Activated CD8-positive, alpha-beta T cell treated with anti-CD3 and anti-CD28 coated beads for 36 hours (primary cell): Measurements from ENCODE around the gene UBE2O. TPM values are rescaled to one million over a fixed set of nuclear protein-coding genes. Genes with fewer than 3 reads are reported as not detected.
A peak's percentile ranks its signal among the peaks of the same experiment; 100 is the strongest.

Experiments used
- ATAC-seq: fragments of 200-7000 bp; cut with Tn5 transposase; one replicate; pipeline ENCODE4 v1.10.0; 2021; ENCODE audit warnings: mild to moderate bottlenecking, moderate library complexity
- CTCF ChIA-PET: fragments of 350-600 bp; sonication (Branson Sonifier 250); formaldehyde crosslinking; loops from one replicate; lab custom pipeline; 2021; ENCODE audit warnings: antibody characterized with exemption; lab: Charles Lee
- POLR2A ChIA-PET: fragments of 350-600 bp; sonication (Branson Sonifier 250); formaldehyde crosslinking; loops from one replicate; lab custom pipeline; 2021; ENCODE audit warnings: antibody characterized with exemption; lab: Charles Lee
- DNase-seq: peaks from one replicate; pipeline ENCODE4 v3.0.0-alpha.2; 2020
- H3K27ac Mint-ChIP-seq: one replicate; pipeline ENCODE4 v1.8.0; 2021; ENCODE audit warnings: mild to moderate bottlenecking, mixed read lengths
- H3K27me3 Mint-ChIP-seq: one replicate; pipeline ENCODE4 v1.8.0; 2021; ENCODE audit warnings: mixed read lengths
- H3K36me3 Mint-ChIP-seq: one replicate; pipeline ENCODE4 v1.8.0; 2021; ENCODE audit warnings: low read depth, mixed read lengths
- H3K4me1 Mint-ChIP-seq: one replicate; pipeline ENCODE4 v1.8.0; 2021; ENCODE audit warnings: low read depth, mixed read lengths
- H3K4me3 Mint-ChIP-seq: one replicate; pipeline ENCODE4 v1.8.0; 2021; ENCODE audit warnings: mild to moderate bottlenecking, moderate library complexity, mixed read lengths
- H3K9me3 Mint-ChIP-seq: one replicate; pipeline ENCODE4 v1.8.0; 2021; ENCODE audit warnings: mixed read lengths
- intact Hi-C: fragments of 100-400 bp; cut with micrococcal nuclease; formaldehyde crosslinking; loops from one replicate; pipeline ENCODE4 v1.10.0; 2022
- total RNA-seq, 2 experiments: library from RNA; stranded (reverse); gene quantifications; one replicate each; pipeline ENCODE4 v1.2.3, GENCODE V29; 2021
- TF ChIP-seq, protein P1 (sequence below): fragments of 200-600 bp; IDR thresholded peaks from one replicate; pipeline ENCODE4 v1.8.0; 2022; ENCODE audit warnings: antibody characterized with exemption, mild to moderate bottlenecking

The UBE2O gene
- total RNA-seq, 2 experiments from 2014 or later = 36.8 to 39.5 TPM

DNA sequence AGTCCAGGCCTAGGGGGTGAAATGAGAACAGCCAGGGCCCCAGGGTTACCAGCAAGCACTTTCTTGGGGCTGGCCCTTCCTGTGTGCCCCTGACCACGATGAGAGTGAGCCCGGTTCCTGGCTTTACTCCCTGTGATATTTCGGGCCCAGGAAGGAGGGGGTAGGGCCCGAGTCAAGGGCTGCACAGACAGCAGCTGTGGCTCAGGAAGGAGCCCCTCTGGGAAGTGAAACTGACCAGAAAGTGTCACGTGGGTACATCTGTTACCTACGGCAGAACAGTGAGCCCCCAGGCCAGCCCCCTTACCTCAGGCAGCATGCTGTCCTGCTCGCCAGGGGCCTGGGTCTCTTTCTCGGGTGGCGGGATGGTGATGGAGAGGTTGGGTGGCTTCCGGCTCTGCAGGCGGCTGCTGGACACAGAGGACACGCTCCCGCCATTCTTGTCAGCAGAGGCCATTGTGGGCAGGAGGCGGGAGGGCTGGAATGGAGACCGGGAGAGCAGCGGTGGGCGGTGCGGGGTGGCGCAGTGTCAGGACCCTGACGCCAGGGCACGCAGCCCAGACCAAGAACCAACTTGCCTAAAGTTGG lies 28.2 kb upstream of the UBE2O start:
- ChIA-PET CTCF (interaction anchor here (1.0 to 1.9 kb wide), 5 partner anchors 12 to 83 kb away, joined by 3 to 6 read pairs (median 3); no protein-coding TSS in a partner anchor), POLR2A (interaction anchor here (0.9 kb wide), 1 partner anchor 11 kb away, joined by 3 read pairs; no protein-coding TSS in a partner anchor)
- DNase-seq = peak; percentile 19
- ATAC-seq = peak; percentile 52
- Mint-ChIP-seq H3K9me3 (no peaks in the 10 kb centered on the region), H3K4me3 (no peak overlapping the region), H3K36me3 (peaks cover 21% of the 10 kb centered on the region), H3K27me3 (no peaks in the 10 kb centered on the region), H3K27ac (no peak overlapping the region), H3K4me1 (peaks cover 15% of the 10 kb centered on the region)
- TF ChIP-seq, protein P1, sequence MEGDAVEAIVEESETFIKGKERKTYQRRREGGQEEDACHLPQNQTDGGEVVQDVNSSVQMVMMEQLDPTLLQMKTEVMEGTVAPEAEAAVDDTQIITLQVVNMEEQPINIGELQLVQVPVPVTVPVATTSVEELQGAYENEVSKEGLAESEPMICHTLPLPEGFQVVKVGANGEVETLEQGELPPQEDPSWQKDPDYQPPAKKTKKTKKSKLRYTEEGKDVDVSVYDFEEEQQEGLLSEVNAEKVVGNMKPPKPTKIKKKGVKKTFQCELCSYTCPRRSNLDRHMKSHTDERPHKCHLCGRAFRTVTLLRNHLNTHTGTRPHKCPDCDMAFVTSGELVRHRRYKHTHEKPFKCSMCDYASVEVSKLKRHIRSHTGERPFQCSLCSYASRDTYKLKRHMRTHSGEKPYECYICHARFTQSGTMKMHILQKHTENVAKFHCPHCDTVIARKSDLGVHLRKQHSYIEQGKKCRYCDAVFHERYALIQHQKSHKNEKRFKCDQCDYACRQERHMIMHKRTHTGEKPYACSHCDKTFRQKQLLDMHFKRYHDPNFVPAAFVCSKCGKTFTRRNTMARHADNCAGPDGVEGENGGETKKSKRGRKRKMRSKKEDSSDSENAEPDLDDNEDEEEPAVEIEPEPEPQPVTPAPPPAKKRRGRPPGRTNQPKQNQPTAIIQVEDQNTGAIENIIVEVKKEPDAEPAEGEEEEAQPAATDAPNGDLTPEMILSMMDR = no peak
- intact Hi-C loops = no loop called here

DNA sequence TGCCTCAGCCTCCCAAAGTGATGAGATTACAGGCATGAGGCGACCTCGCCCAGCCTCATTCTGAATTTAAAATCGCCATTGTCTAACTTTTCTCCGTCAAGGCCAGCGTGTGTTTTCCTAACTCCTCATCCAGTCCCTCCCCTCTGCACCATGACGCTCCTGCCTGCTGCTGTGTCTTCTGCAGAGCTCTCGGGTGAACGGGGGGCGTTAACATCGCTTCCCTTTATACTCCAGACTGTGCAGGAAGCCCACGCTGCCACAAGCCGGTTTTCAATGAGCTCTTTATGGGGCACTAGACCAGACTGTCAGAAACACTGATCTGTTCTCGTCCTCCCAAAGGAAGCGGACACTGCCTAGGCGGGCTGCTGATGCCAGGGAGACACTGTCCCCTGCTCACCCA lies 27.7 kb upstream of the UBE2O start:
- Mint-ChIP-seq H3K36me3 (peaks cover 21% of the 10 kb centered on the region), H3K4me3 (no peak overlapping the region), H3K4me1 (peaks cover 15% of the 10 kb centered on the region), H3K27ac (no peak overlapping the region), H3K9me3 (no peaks in the 10 kb centered on the region), H3K27me3 (no peaks in the 10 kb centered on the region)
- POLR2A ChIA-PET = interaction anchor here (0.9 kb wide), 2 partner anchors 8 to 12 kb away, joined by 3 read pairs; no protein-coding TSS in a partner anchor
- ATAC-seq (peak; percentile 74), DNase-seq (peak; percentile 45)
- TF ChIP-seq, protein P1 = no peak
- CTCF ChIA-PET = interaction anchor here (1.0 to 1.9 kb wide), 5 partner anchors 12 to 83 kb away, joined by 3 to 6 read pairs (median 3); no protein-coding TSS in a partner anchor
- intact Hi-C loops = no loop called here

GRCh38 chr17:76479515-76480060 lies 26.6 kb upstream of the UBE2O start:
- CTCF ChIA-PET = interaction anchor here (1.3 to 1.4 kb wide), 2 partner anchors 43 to 45 kb away, joined by 3 to 6 read pairs; no protein-coding TSS in a partner anchor
- Mint-ChIP-seq H3K9me3 (no peaks in the 10 kb centered on the region), H3K4me1 (peaks cover 13% of the 10 kb centered on the region), H3K4me3 (no peak overlapping the region), H3K36me3 (peaks cover 21% of the 10 kb centered on the region), H3K27ac (no peak overlapping the region), H3K27me3 (no peaks in the 10 kb centered on the region)
- POLR2A ChIA-PET = interaction anchor here (0.9 kb wide), 1 partner anchor 9 kb away, joined by 3 read pairs; no protein-coding TSS in a partner anchor
- ATAC-seq = no peak
- DNase-seq = no peak
- intact Hi-C loops = no loop called here
- TF ChIP-seq, protein P1 = no peak

- Mint-ChIP-seq H3K4me3 (no peak overlapping the region), H3K27ac (no peak overlapping the region), H3K27me3 (no peaks in the 10 kb centered on the region), H3K4me1 (peaks cover 13% of the 10 kb centered on the region), H3K36me3 (peaks cover 16% of the 10 kb centered on the region), H3K9me3 (no peaks in the 10 kb centered on the region)
- POLR2A ChIA-PET = no interaction called here
- intact Hi-C loops = no loop called here
- CTCF ChIA-PET = interaction anchor here (0.6 to 1.7 kb wide), 2 partner anchors 12 to 28 kb away, joined by 3 to 5 read pairs; partner anchors contain the start of gene AANAT
- TF ChIP-seq, protein P1 = no peak
- no peak for ATAC-seq
- DNase-seq = no peak
Observed at GRCh38 chr17:76478730-76479514, 26.0 kb upstream of the UBE2O start.
